ENCODE data around the gene LETM1. TPM values are rescaled to one million over a fixed set of nuclear protein-coding genes. Genes with fewer than 3 reads are reported as not detected.
A peak's percentile ranks its signal among the peaks of the same experiment; 100 is the strongest.

LETM1 gene
- total and polyA plus RNA-seq, 12 donors: 20.7 to 117 (median 37.9) TPM

- intact Hi-C loops (cut with DNase I): no loop called here
- no peak for TF ChIP-seq POLR2A (IDR thresholded peaks at IDR 0.05)
- TF ChIP-seq CTCF (IDR thresholded peaks at IDR 0.05): no peak
- Histone ChIP-seq H3K27me3 (no peaks in the 10 kb centered on the region), H3K4me1 (replicated peaks in 1 of 2) (peaks cover 28 to 29% of the 10 kb centered on the region in 2 donors), H3K9me3 (replicated peaks in 1 of 3) (no peaks in the 10 kb centered on the region), H3K27ac (no peak overlapping the region), H3K4me3 (no peak overlapping the region), H3K36me3 (replicated peaks in 1 of 2) (no peaks in the 10 kb centered on the region)
- 80 to 97% (median 88%) methylated on average over 2 to 5 of the region's 5 CpGs for WGBS, 4 donors
- DNase-seq: no peak
These were observed 2.0 kb upstream of the LETM1 start for GRCh38 chr4:1857931-1858330.

GRCh38 chr4:1856943-1857699 is 1.2 kb upstream of the LETM1 start:
- DNase-seq: peak in 4 of 7 donors; percentile 32 to 46 (median 40)
- no peaks in the 10 kb centered on the region for H3K27me3 ChIP-seq
- intact Hi-C loops (cut with DNase I): no loop called here
- no peaks in the 10 kb centered on the region for H3K9me3 ChIP-seq (replicated peaks in 1 of 3)
- TF ChIP-seq POLR2A (IDR thresholded peaks at IDR 0.05) (no peak), CTCF (IDR thresholded peaks at IDR 0.05) (no peak)
- peaks cover 34 to 35% of the 10 kb centered on the region in 2 donors for H3K4me1 ChIP-seq (replicated peaks in 1 of 2)
- H3K4me3 ChIP-seq: peak overlapping the region in 3 of 4 donors; percentile 68 to 100 (median 71)
- H3K36me3 ChIP-seq (replicated peaks in 1 of 2): no peaks in the 10 kb centered on the region
- H3K27ac ChIP-seq: peak overlapping the region in 3 of 5 donors; percentile 76 to 90 (median 77)
- 24 to 69% (median 32%) methylated on average over 6 to 32 of the region's 32 CpGs for WGBS, 4 donors

GRCh38 chr4:1855333-1856070 is 454 bp downstream of the LETM1 start:
- DNase-seq: peak in 6 of 7 donors; percentile 42 to 63 (median 50)
- 0 to 1% (median 0%) methylated on average over 5 to 92 of the region's 92 CpGs for WGBS, 4 donors
- intact Hi-C loops (cut with DNase I): no loop called here
- Histone ChIP-seq H3K4me3 (peak overlapping the region; percentile 4 to 100 (median 59)), H3K36me3 (replicated peaks in 1 of 2) (no peaks in the 10 kb centered on the region), H3K9me3 (replicated peaks in 1 of 3) (no peaks in the 10 kb centered on the region), H3K4me1 (replicated peaks in 1 of 2) (peaks cover 49 to 51% of the 10 kb centered on the region in 2 donors), H3K27me3 (no peaks in the 10 kb centered on the region), H3K27ac (peak overlapping the region in 4 of 5 donors; percentile 59 to 90 (median 76))
- TF ChIP-seq CTCF (IDR thresholded peaks at IDR 0.05) (no peak), POLR2A (IDR thresholded peaks at IDR 0.05) (peak in 1 of 2 donors; percentile 66)

DNA sequence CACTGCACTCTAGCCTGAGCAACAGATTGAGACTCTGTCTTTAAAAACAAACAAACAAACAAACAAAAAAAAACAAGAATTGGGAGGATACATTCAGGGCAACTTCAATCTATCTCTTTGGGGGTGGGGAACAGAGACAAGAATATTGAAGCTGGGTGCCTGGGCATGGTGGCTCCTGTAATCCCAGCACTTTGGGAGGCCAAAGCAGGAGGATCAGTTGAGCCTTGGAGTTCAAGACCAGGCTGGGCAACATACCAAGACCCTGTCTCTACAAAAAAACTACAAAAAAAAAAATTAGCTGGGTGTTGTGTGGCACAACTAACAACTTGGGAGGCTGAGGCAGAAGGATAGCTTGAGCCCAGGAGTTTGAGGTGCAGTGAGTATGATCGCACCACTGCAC is 1.2 kb downstream of the LETM1 start:
- no peaks in the 10 kb centered on the region for H3K9me3 ChIP-seq (replicated peaks in 1 of 3)
- intact Hi-C loops (cut with DNase I): no loop called here
- peak overlapping the region in 1 of 5 donors; percentile 90 for H3K27ac ChIP-seq
- H3K4me1 ChIP-seq (replicated peaks in 1 of 2): peaks cover 49 to 53% of the 10 kb centered on the region in 2 donors
- H3K27me3 ChIP-seq: no peaks in the 10 kb centered on the region
- TF ChIP-seq CTCF (IDR thresholded peaks at IDR 0.05) (no peak), POLR2A (IDR thresholded peaks at IDR 0.05) (no peak)
- WGBS, 4 donors: 63 to 69% (median 65%) methylated on average over 1 of the region's 1 CpG
- DNase-seq: no peak
- H3K36me3 ChIP-seq (replicated peaks in 1 of 2): no peaks in the 10 kb centered on the region
- H3K4me3 ChIP-seq: peak overlapping the region in 1 of 4 donors; percentile 100

Measured in adrenal gland (tissue), 12 donors.